Measurements from ENCODE around the gene TBC1D16.
"Not testable (repeated sequence)": the region's sequence is repeated elsewhere in the genome, so short reads cannot be mapped to it uniquely, and the experiment has no call there.

Gene TBC1D16

GRCh38 chr17:79912552-79913330, 122.9 kb downstream of the TBC1D16 start:
- no peak for DNase-seq

- DNase-seq: no peak
Observed at GRCh38 chr17:79911430-79912399, 124.0 kb downstream of the TBC1D16 start.

GRCh38 chr17:79910985-79911361, 124.7 kb downstream of the TBC1D16 start:
- DNase-seq: no peak

- DNase-seq: no peak
Observed at GRCh38 chr17:79909121-79909520, 126.6 kb downstream of the TBC1D16 start.

GRCh38 chr17:79907850-79908249, 127.8 kb downstream of the TBC1D16 start:
- DNase-seq: no peak

GRCh38 chr17:79907217-79907715, 128.4 kb downstream of the TBC1D16 start:
- no peak for DNase-seq

- DNase-seq: no peak
Observed at GRCh38 chr17:79905832-79906231, 129.8 kb downstream of the TBC1D16 start.

GRCh38 chr17:79904865-79905264, 130.8 kb downstream of the TBC1D16 start:
- DNase-seq: no peak

GRCh38 chr17:79902146-79902791, 133.4 kb downstream of the TBC1D16 start:
- DNase-seq: no peak

- no peak for DNase-seq
Observed at GRCh38 chr17:79901131-79901530, 134.5 kb downstream of the TBC1D16 start.

GRCh38 chr17:79899584-79899983, 136.1 kb downstream of the TBC1D16 start:
- no peak for DNase-seq

GRCh38 chr17:79897243-79898063, 138.2 kb downstream of the TBC1D16 start:
- DNase-seq: no peak

GRCh38 chr17:79893457-79893856, 142.2 kb downstream of the TBC1D16 start:
- DNase-seq: not testable (repeated sequence)

GRCh38 chr17:79892457-79893241, 143.0 kb downstream of the TBC1D16 start:
- no peak for DNase-seq

- no peak for DNase-seq
Observed at GRCh38 chr17:79891113-79891730, 144.4 kb downstream of the TBC1D16 start.

GRCh38 chr17:79890706-79891105, 145.0 kb downstream of the TBC1D16 start:
- DNase-seq: no peak

GRCh38 chr17:79888811-79889634, 146.6 kb downstream of the TBC1D16 start:
- DNase-seq: no peak

- DNase-seq: no peak
Observed at GRCh38 chr17:79888009-79888540, 147.6 kb downstream of the TBC1D16 start.

GRCh38 chr17:79887451-79887991, 148.2 kb downstream of the TBC1D16 start:
- no peak for DNase-seq
